Measurements from ENCODE around the gene PIGO. TPM values are rescaled to one million over a fixed set of nuclear protein-coding genes. Genes with fewer than 3 reads are reported as not detected.

Gene PIGO

DNA sequence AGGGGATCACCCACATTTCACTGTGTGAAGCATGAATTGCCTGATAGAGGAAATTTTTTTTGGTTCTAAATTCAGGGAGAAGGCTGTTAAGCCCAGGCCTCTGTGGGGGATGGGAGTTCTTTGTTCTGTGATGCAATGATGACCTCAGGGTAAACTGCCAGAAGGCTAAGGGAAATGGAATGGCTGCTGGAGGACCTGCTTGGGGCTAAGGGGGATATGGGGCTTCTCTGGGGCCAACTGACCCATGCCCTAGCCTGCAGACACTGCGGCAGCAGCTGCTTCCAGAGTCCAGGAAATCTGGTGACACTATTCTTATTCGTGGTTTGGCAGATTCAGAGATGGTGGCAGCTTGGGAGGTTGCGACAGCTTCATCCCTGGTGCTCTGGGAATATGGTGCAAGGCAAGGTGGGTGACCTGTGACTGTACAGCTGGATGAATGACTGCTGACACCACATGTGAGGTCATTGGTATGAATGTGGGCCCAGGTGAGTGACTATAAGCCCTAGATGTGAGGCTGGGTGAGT lies 54.2 kb downstream of the PIGO start:
- H3K36me3 ChIP-seq (ENCODE audit: insufficient read depth, low read length), result peaks cover 42% of the 10 kb centered on the region
- H3K9ac ChIP-seq (ENCODE audit: low read depth, low read length), result no peak overlapping the region
- no peaks in the 10 kb centered on the region for H3K9me3 ChIP-seq (replicated peaks; ENCODE audit: low read length)
- no peaks in the 10 kb centered on the region for H3K27me3 ChIP-seq (ENCODE audit: control insufficient read depth, insufficient read depth, low read length)
- H3K4me3 ChIP-seq (ENCODE audit: low read length), result no peak overlapping the region
- peaks cover 4% of the 10 kb centered on the region for H3K4me1 ChIP-seq (ENCODE audit: control insufficient read depth, insufficient read depth, low read length)
- no peak overlapping the region for H3K4me2 ChIP-seq (ENCODE audit: low read length)

Small RNA genes lying within 50 kb of the gene (small RNA-seq; reads per million reads assigned to genes)
- gene RN7SL338P, result not detected
